ENCODE results near the gene NT5C3A. TPM values are rescaled to one million over a fixed set of nuclear protein-coding genes. Genes with fewer than 3 reads are reported as not detected.

The NT5C3A gene
- total and polyA plus RNA-seq, 7 experiments from 2014 or later: 36.6 to 64.8 (median 48.5) TPM

GRCh38 chr7:33091641-33092191 lies 29.1 kb upstream of the NT5C3A start:
- ATAC-seq: no peak
- Mint-ChIP-seq H3K9me3 (no peaks in the 10 kb centered on the region), H3K36me3 (peaks cover 6 to 28% (median 11%) of the 10 kb centered on the region in 5 donors), H3K27me3 (no peaks in the 10 kb centered on the region), H3K27ac (no peak overlapping the region), H3K4me3 (no peak overlapping the region), H3K4me1 (no peaks in the 10 kb centered on the region)
- Histone ChIP-seq H3K9me3 (ENCODE audit: control insufficient read depth in 2 of 3, low read length in 3 of 3) (no peaks in the 10 kb centered on the region), H3K27me3 (ENCODE audit: control insufficient read depth in 2 of 2, insufficient read depth in 2 of 2, low read length in 2 of 2) (no peaks in the 10 kb centered on the region), H3K36me3 (ENCODE audit: control insufficient read depth in 2 of 3, insufficient read depth in 3 of 3, low read length in 3 of 3) (peaks cover 0 to 34% (median 7%) of the 10 kb centered on the region in 3 experiments), H3K4me3 (ENCODE audit: low read length) (no peak overlapping the region), H3K27ac (ENCODE audit: low read depth, low read length) (no peak overlapping the region), H3K4me1 (ENCODE audit: control insufficient read depth in 2 of 2, insufficient read depth in 2 of 2, low read length in 2 of 2) (no peaks in the 10 kb centered on the region)
- no peak for DNase-seq
- intact Hi-C loops (cut with micrococcal nuclease): loop anchor here in 1 of 2 donors (2.0 kb wide), 1 partner anchor 17 kb away; the partner anchor contains the start of gene RP9
- CTCF ChIA-PET: no interaction called here
- POLR2A ChIA-PET: no interaction called here

GRCh38 chr7:33091111-33091531 lies 28.5 kb upstream of the NT5C3A start:
- CTCF ChIA-PET: no interaction called here

GRCh38 chr7:33089142-33089541 lies 26.6 kb upstream of the NT5C3A start:
- ATAC-seq (no peak), DNase-seq (no peak)
- CTCF ChIA-PET: no interaction called here
- Mint-ChIP-seq H3K36me3 (peaks cover 0 to 13% (median 2%) of the 10 kb centered on the region in 5 donors), H3K9me3 (peaks cover 0 to 6% (median 0%) of the 10 kb centered on the region in 11 donors), H3K27me3 (peaks cover 0 to 3% (median 0%) of the 10 kb centered on the region in 5 donors), H3K27ac (no peak overlapping the region), H3K4me1 (no peaks in the 10 kb centered on the region), H3K4me3 (no peak overlapping the region)
- Histone ChIP-seq H3K9me3 (ENCODE audit: control insufficient read depth in 2 of 3, low read length in 3 of 3) (no peaks in the 10 kb centered on the region), H3K4me3 (ENCODE audit: low read length) (no peak overlapping the region), H3K27me3 (ENCODE audit: control insufficient read depth in 2 of 2, insufficient read depth in 2 of 2, low read length in 2 of 2) (no peaks in the 10 kb centered on the region), H3K36me3 (ENCODE audit: control insufficient read depth in 2 of 3, insufficient read depth in 3 of 3, low read length in 3 of 3) (peaks cover 0 to 16% (median 0%) of the 10 kb centered on the region in 3 experiments), H3K4me1 (ENCODE audit: control insufficient read depth in 2 of 2, insufficient read depth in 2 of 2, low read length in 2 of 2) (no peaks in the 10 kb centered on the region), H3K27ac (ENCODE audit: low read depth, low read length) (no peak overlapping the region)
- POLR2A ChIA-PET: no interaction called here
- intact Hi-C loops (cut with micrococcal nuclease): no loop called here

More at GRCh38 chr7:33091111-33091531, 28.5 kb upstream of the NT5C3A start:
- DNase-seq (no peak), ATAC-seq (no peak)
- no peak overlapping the region for H3K27ac Mint-ChIP-seq
- H3K36me3 Mint-ChIP-seq: peaks cover 5 to 22% (median 10%) of the 10 kb centered on the region in 5 donors
- intact Hi-C loops (cut with micrococcal nuclease): no loop called here
- Histone ChIP-seq H3K4me3 (ENCODE audit: low read length) (no peak overlapping the region), H3K27ac (ENCODE audit: low read depth, low read length) (no peak overlapping the region), H3K9me3 (ENCODE audit: control insufficient read depth in 2 of 3, low read length in 3 of 3) (no peaks in the 10 kb centered on the region), H3K4me1 (ENCODE audit: control insufficient read depth in 2 of 2, insufficient read depth in 2 of 2, low read length in 2 of 2) (no peaks in the 10 kb centered on the region), H3K36me3 (ENCODE audit: control insufficient read depth in 2 of 3, insufficient read depth in 3 of 3, low read length in 3 of 3) (peaks cover 0 to 28% (median 2%) of the 10 kb centered on the region in 3 experiments), H3K27me3 (ENCODE audit: control insufficient read depth in 2 of 2, insufficient read depth in 2 of 2, low read length in 2 of 2) (no peaks in the 10 kb centered on the region)
- no peaks in the 10 kb centered on the region for H3K27me3 Mint-ChIP-seq
- H3K4me3 Mint-ChIP-seq: no peak overlapping the region
- POLR2A ChIA-PET: no interaction called here
- H3K4me1 Mint-ChIP-seq: no peaks in the 10 kb centered on the region
- H3K9me3 Mint-ChIP-seq: peaks cover 0 to 3% (median 0%) of the 10 kb centered on the region in 11 donors

- DNase-seq (no peak), ATAC-seq (no peak)
- intact Hi-C loops (cut with micrococcal nuclease): no loop called here
- Mint-ChIP-seq H3K4me1 (no peaks in the 10 kb centered on the region), H3K9me3 (peaks cover 0 to 6% (median 0%) of the 10 kb centered on the region in 11 donors), H3K27me3 (peaks cover 0 to 9% (median 0%) of the 10 kb centered on the region in 5 donors), H3K27ac (no peak overlapping the region), H3K36me3 (peaks cover 0 to 4% (median 0%) of the 10 kb centered on the region in 5 donors), H3K4me3 (no peak overlapping the region)
- ChIA-PET CTCF (interaction anchor here (0.5 kb wide), 1 partner anchor 147 kb away, joined by 3 read pairs; no protein-coding TSS in a partner anchor), POLR2A (no interaction called here)
- H3K4me1 ChIP-seq (ENCODE audit: control insufficient read depth in 2 of 2, insufficient read depth in 2 of 2, low read length in 2 of 2): no peaks in the 10 kb centered on the region
- H3K9me3 ChIP-seq (ENCODE audit: control insufficient read depth in 2 of 3, low read length in 3 of 3): no peaks in the 10 kb centered on the region
- H3K27ac ChIP-seq (ENCODE audit: low read depth, low read length): no peak overlapping the region
- H3K4me3 ChIP-seq (ENCODE audit: low read length): no peak overlapping the region
- no peaks in the 10 kb centered on the region for H3K27me3 ChIP-seq (ENCODE audit: control insufficient read depth in 2 of 2, insufficient read depth in 2 of 2, low read length in 2 of 2)
- H3K36me3 ChIP-seq (ENCODE audit: control insufficient read depth in 2 of 3, insufficient read depth in 3 of 3, low read length in 3 of 3): peaks cover 0 to 6% (median 0%) of the 10 kb centered on the region in 3 experiments
These were observed 25.3 kb upstream of the NT5C3A start for GRCh38 chr7:33087858-33088257.

DNA sequence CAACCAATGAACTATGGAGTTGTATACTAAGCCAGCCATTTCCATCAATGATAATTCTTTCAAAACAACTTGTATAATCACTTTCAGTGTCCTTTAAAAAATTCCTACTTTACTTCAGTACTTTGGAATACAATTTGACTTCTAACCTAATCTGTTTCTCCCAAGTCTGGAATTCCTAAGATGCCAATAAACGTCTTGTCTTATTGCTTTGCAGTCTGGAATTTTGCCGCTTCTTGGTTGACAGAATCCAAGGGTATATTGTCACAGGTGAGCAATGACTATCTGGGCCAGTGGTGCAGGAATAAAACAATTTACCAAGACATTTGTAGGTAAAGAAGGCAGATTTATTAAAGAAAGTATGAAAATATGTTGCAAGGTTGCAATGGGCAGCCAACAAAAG lies 24.8 kb upstream of the NT5C3A start:
- no peaks in the 10 kb centered on the region for H3K36me3 Mint-ChIP-seq
- no peaks in the 10 kb centered on the region for H3K9me3 ChIP-seq (ENCODE audit: control insufficient read depth in 2 of 3, low read length in 3 of 3)
- H3K36me3 ChIP-seq (ENCODE audit: control insufficient read depth in 2 of 3, insufficient read depth in 3 of 3, low read length in 3 of 3): peaks cover 0 to under 1% (median 0%) of the 10 kb centered on the region in 3 experiments
- peaks cover 0 to 11% (median 0%) of the 10 kb centered on the region in 5 donors for H3K27me3 Mint-ChIP-seq
- intact Hi-C loops (cut with micrococcal nuclease): no loop called here
- ATAC-seq (no peak), DNase-seq (no peak)
- no peaks in the 10 kb centered on the region for H3K27me3 ChIP-seq (ENCODE audit: control insufficient read depth in 2 of 2, insufficient read depth in 2 of 2, low read length in 2 of 2)
- no peak overlapping the region for H3K4me3 ChIP-seq (ENCODE audit: low read length)
- H3K27ac Mint-ChIP-seq: no peak overlapping the region
- ChIA-PET CTCF (no interaction called here), POLR2A (no interaction called here)
- H3K4me3 Mint-ChIP-seq: no peak overlapping the region
- peaks cover 0 to 6% (median 0%) of the 10 kb centered on the region in 11 donors for H3K9me3 Mint-ChIP-seq
- H3K4me1 Mint-ChIP-seq: no peaks in the 10 kb centered on the region
- H3K27ac ChIP-seq (ENCODE audit: low read depth, low read length): no peak overlapping the region
- no peaks in the 10 kb centered on the region for H3K4me1 ChIP-seq (ENCODE audit: control insufficient read depth in 2 of 2, insufficient read depth in 2 of 2, low read length in 2 of 2)

- Histone ChIP-seq H3K36me3 (ENCODE audit: control insufficient read depth in 2 of 3, insufficient read depth in 3 of 3, low read length in 3 of 3) (no peaks in the 10 kb centered on the region), H3K27ac (ENCODE audit: low read depth, low read length) (no peak overlapping the region), H3K27me3 (ENCODE audit: control insufficient read depth in 2 of 2, insufficient read depth in 2 of 2, low read length in 2 of 2) (no peaks in the 10 kb centered on the region), H3K4me1 (ENCODE audit: control insufficient read depth in 2 of 2, insufficient read depth in 2 of 2, low read length in 2 of 2) (peaks cover 12 to 15% of the 10 kb centered on the region in 2 donors), H3K4me3 (ENCODE audit: low read length) (no peak overlapping the region), H3K9me3 (ENCODE audit: control insufficient read depth in 2 of 3, low read length in 3 of 3) (no peaks in the 10 kb centered on the region)
- peaks cover 0 to 40% (median 0%) of the 10 kb centered on the region in 5 donors for H3K27me3 Mint-ChIP-seq
- DNase-seq: no peak
- peaks cover 0 to 2% (median 0%) of the 10 kb centered on the region in 11 donors for H3K9me3 Mint-ChIP-seq
- H3K4me3 Mint-ChIP-seq: no peak overlapping the region
- no peak overlapping the region for H3K27ac Mint-ChIP-seq
- POLR2A ChIA-PET: no interaction called here
- H3K36me3 Mint-ChIP-seq: no peaks in the 10 kb centered on the region
- peaks cover 8 to 22% (median 15%) of the 10 kb centered on the region in 7 donors for H3K4me1 Mint-ChIP-seq
- intact Hi-C loops (cut with micrococcal nuclease): no loop called here
- CTCF ChIA-PET: no interaction called here
- no peak for ATAC-seq
These were observed 17.5 kb upstream of the NT5C3A start for GRCh38 chr7:33079763-33080690.

Measured in naive thymus-derived CD4-positive, alpha-beta T cell (primary cell).